Keratinocyte (primary cell): Measurements from ENCODE around the gene RAPGEF1. TPM values are rescaled to one million over a fixed set of nuclear protein-coding genes. Genes with fewer than 3 reads are reported as not detected.

Source experiments
- DNase-seq: peaks from one replicate; pipeline ENCODE4 v3.0.0-alpha.2; 2011; ENCODE audit warnings: low read depth, missing footprints, low spot score
- FAIRE-seq: peaks from 2 replicates; lab custom pipeline; 2011; peaks lifted over from hg19 to GRCh38; lab: Jason Lieb, UNC
- H2AFZ ChIP-seq: 2 replicates; pipeline ENCODE4 v1.6.0; 2012; ENCODE audit warnings: low read length, control low read depth, inconsistent platforms; ENCODE audit not compliant: control insufficient read depth
- H3K27ac ChIP-seq: 2 replicates; pipeline ENCODE4 v1.5.1; 2011; ENCODE audit warnings: low read length; ENCODE audit not compliant: control insufficient read depth, insufficient read depth
- H3K27me3 ChIP-seq: 3 replicates; pipeline ENCODE4 v1.6.0; 2011; ENCODE audit warnings: low read length; ENCODE audit not compliant: control insufficient read depth, insufficient read depth; ENCODE audit errors: extremely low read depth
- H3K36me3 ChIP-seq, 2 experiments: 2 replicates in 1 of 2; 3 replicates in 1 of 2; pipeline ENCODE4 v1.5.1; 2011; ENCODE audit warnings: low read length in 2 of 2, mild to moderate bottlenecking in 1 of 2; ENCODE audit not compliant: control insufficient read depth in 2 of 2, insufficient read depth in 2 of 2; ENCODE audit errors: extremely low read depth in 1 of 2
- H3K4me1 ChIP-seq: 3 replicates; pipeline ENCODE4 v1.5.1; 2011; ENCODE audit warnings: low read length; ENCODE audit not compliant: control insufficient read depth, insufficient read depth; ENCODE audit errors: extremely low read depth
- H3K4me2 ChIP-seq: 3 replicates; pipeline ENCODE4 v1.6.0; 2011; ENCODE audit warnings: low read depth, low read length; ENCODE audit not compliant: control insufficient read depth, insufficient read depth; ENCODE audit errors: extremely low read depth
- H3K4me3 ChIP-seq, 3 experiments: fragments of 200-600 bp in 1 of 3; sonication (generic) in 1 of 3; 2 replicates in 2 of 3; 3 replicates in 1 of 3; pipeline ENCODE4 v1.5.1; 2011 to 2016; ENCODE audit warnings: low read length in 3 of 3, mild to moderate bottlenecking in 3 of 3, control low read depth in 2 of 3, inconsistent platforms in 1 of 3, low read depth in 1 of 3, mixed read lengths in 1 of 3, mixed run types in 1 of 3, moderate library complexity in 1 of 3; ENCODE audit not compliant: control insufficient read depth in 2 of 3, insufficient read depth in 2 of 3; ENCODE audit errors: extremely low read depth in 1 of 3
- H3K79me2 ChIP-seq: 2 replicates; pipeline ENCODE4 v1.6.0; 2012; ENCODE audit warnings: low read length; ENCODE audit not compliant: control insufficient read depth, insufficient read depth
- H3K9ac ChIP-seq: 3 replicates; pipeline ENCODE4 v1.6.0; 2011; ENCODE audit warnings: low read length; ENCODE audit not compliant: control insufficient read depth, insufficient read depth; ENCODE audit errors: extremely low read depth
- H3K9me1 ChIP-seq: 3 replicates; pipeline ENCODE4 v1.6.0; 2011; ENCODE audit warnings: low read length; ENCODE audit not compliant: control insufficient read depth, insufficient read depth; ENCODE audit errors: extremely low read depth
- H3K9me3 ChIP-seq: 2 replicates; pipeline ENCODE4 v1.5.1; 2012; ENCODE audit warnings: low read depth, low read length; ENCODE audit not compliant: control insufficient read depth
- H4K20me1 ChIP-seq: 3 replicates; pipeline ENCODE4 v1.6.0; 2011; ENCODE audit warnings: low read length; ENCODE audit not compliant: control insufficient read depth, insufficient read depth; ENCODE audit errors: extremely low read depth
- EZH2 ChIP-seq: IDR thresholded peaks from one replicate; pipeline ENCODE4 v1.6.1; 2012; ENCODE audit warnings: inconsistent platforms, mild to moderate bottlenecking, low read length, moderate library complexity
- dilution Hi-C: fragments of 300-500 bp; cut with MboI; formaldehyde crosslinking; loops from one replicate; pipeline ENCODE4 v1.7.0; 2020; ENCODE audit warnings: low sequenced_read_pairs; ENCODE audit not compliant: extremely low pct_ligation_motif_present
- polyA plus RNA-seq, 5 experiments: library from polyadenylated mRNA; depleted of rRNA in 3 of 5; stranded (reverse) in 3 of 5; stranded (forward) in 1 of 5; unstranded in 1 of 5; fragments of >200 nt; gene quantifications; 1 replicate in 1 of 5; 2 replicates in 3 of 5; 3 replicates in 1 of 5; pipeline versions ENCODE4 v1.2.1 to v1.2.3, GENCODE V29; 2011 to 2012; ENCODE audit warnings: missing spikeins in 2 of 5, low read depth in 1 of 5, low replicate concordance in 1 of 5
- TF ChIP-seq, protein P1 (sequence below), 3 experiments: IDR thresholded peaks in 1 of 3; conservative IDR thresholded peaks in 1 of 3; optimal IDR thresholded peaks in 1 of 3; 2 replicates in 2 of 3; 3 replicates in 1 of 3; pipeline versions ENCODE3 to v1.5.1; 2011; ENCODE audit warnings: low read length in 3 of 3, mild to moderate bottlenecking in 3 of 3, moderate library complexity in 2 of 3, control low read depth in 1 of 3, inconsistent platforms in 1 of 3; ENCODE audit not compliant: insufficient read depth in 2 of 3; ENCODE audit errors: extremely low read depth in 1 of 3

The RAPGEF1 gene
- polyA plus RNA-seq, 1 donor (not counting 4 experiments of a cell fraction or from before 2014, with no cell fraction given): 18.5 TPM

DNA sequence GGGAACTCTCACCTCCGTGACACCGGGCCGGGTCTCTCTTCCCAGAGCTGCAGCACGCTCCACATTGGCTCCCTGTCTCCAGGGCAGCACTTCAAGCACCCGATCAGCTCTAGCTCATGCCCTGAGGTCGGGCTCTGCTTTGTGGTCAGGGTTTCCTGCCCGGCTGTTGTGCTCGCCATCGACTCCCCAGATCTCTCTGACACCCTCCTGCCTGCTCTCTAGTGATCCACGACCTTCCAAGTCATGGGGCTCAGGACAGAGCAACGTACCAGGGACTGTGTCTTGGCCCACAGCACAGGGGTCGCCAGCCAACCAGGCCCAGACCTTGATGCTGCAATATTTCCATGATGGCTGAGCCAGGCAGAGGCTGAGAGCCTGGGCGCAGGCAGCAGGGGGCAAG is 149.4 kb downstream of the RAPGEF1 start:
- Histone ChIP-seq H3K27me3 (no peaks in the 10 kb centered on the region), H4K20me1 (no peaks in the 10 kb centered on the region), H3K9me3 (no peaks in the 10 kb centered on the region), H3K36me3 (peaks cover 10 to 21% of the 10 kb centered on the region in 2 experiments), H3K4me3 (no peak overlapping the region), H3K79me2 (no peaks in the 10 kb centered on the region), H3K4me1 (no peaks in the 10 kb centered on the region), H2AFZ (no peak overlapping the region), H3K9ac (no peak overlapping the region), H3K9me1 (no peaks in the 10 kb centered on the region), H3K4me2 (no peak overlapping the region), H3K27ac (no peak overlapping the region)
- no peak for DNase-seq
- dilution Hi-C loops: no loop called here
- TF ChIP-seq EZH2: no peak
- TF ChIP-seq, protein P1, sequence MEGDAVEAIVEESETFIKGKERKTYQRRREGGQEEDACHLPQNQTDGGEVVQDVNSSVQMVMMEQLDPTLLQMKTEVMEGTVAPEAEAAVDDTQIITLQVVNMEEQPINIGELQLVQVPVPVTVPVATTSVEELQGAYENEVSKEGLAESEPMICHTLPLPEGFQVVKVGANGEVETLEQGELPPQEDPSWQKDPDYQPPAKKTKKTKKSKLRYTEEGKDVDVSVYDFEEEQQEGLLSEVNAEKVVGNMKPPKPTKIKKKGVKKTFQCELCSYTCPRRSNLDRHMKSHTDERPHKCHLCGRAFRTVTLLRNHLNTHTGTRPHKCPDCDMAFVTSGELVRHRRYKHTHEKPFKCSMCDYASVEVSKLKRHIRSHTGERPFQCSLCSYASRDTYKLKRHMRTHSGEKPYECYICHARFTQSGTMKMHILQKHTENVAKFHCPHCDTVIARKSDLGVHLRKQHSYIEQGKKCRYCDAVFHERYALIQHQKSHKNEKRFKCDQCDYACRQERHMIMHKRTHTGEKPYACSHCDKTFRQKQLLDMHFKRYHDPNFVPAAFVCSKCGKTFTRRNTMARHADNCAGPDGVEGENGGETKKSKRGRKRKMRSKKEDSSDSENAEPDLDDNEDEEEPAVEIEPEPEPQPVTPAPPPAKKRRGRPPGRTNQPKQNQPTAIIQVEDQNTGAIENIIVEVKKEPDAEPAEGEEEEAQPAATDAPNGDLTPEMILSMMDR (optimal IDR thresholded peaks at IDR 0.05 in 1 of 3, IDR thresholded peaks at IDR 0.05 in 1 of 3, conservative IDR thresholded peaks at IDR 0.05 in 1 of 3; ENCODE audit: extremely low read depth in 1 of 3, insufficient read depth in 2 of 3, low read length in 3 of 3): no peak
- FAIRE-seq: no peak

DNA sequence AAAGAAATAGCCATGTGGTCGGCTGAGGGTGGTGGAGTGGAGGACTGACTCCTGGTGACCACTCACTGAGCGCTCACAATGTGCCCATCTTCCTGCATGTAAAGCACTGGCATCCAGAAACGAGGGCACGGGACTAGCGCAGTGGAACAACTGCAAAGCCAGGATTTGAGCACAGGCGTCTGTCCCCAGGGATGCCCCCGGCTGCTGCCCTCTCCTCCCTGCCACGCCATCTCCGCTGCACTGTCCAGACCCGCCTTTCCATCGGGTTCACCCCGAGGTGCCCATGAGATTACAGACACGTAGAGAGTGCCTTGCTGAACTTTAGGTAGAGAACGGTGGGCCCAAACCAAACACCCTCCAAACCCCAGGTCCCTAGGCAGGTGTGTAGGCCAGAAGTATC is 149.9 kb downstream of the RAPGEF1 start:
- TF ChIP-seq, protein P1 (optimal IDR thresholded peaks at IDR 0.05 in 1 of 3, IDR thresholded peaks at IDR 0.05 in 1 of 3, conservative IDR thresholded peaks at IDR 0.05 in 1 of 3; ENCODE audit: extremely low read depth in 1 of 3, insufficient read depth in 2 of 3, low read length in 3 of 3): no peak
- no peak for TF ChIP-seq EZH2
- Histone ChIP-seq H2AFZ (no peak overlapping the region), H3K9me3 (no peaks in the 10 kb centered on the region), H3K4me3 (no peak overlapping the region), H3K9ac (no peak overlapping the region), H3K27me3 (no peaks in the 10 kb centered on the region), H3K4me2 (no peak overlapping the region), H3K9me1 (no peaks in the 10 kb centered on the region), H3K79me2 (no peaks in the 10 kb centered on the region), H4K20me1 (no peaks in the 10 kb centered on the region), H3K36me3 (peaks cover 6 to 22% of the 10 kb centered on the region in 2 experiments), H3K27ac (no peak overlapping the region), H3K4me1 (no peaks in the 10 kb centered on the region)
- no peak for DNase-seq
- dilution Hi-C loops: no loop called here
- no peak for FAIRE-seq
